GM10248 (cell line): Measurements from ENCODE around the gene IQUB.
"Not testable (repeated sequence)": the region's sequence is repeated elsewhere in the genome, so short reads cannot be mapped to it uniquely, and the experiment has no call there.

Source experiments
- CTCF ChIA-PET: fragments of 300-600 bp; sonication (Branson Sonifier 250); formaldehyde crosslinking; extraction: SDS; loops from one replicate; lab custom pipeline; 2021; ENCODE audit warnings: antibody characterized with exemption; lab: Yijun Ruan, JAX
- POLR2A ChIA-PET: fragments of 350-650 bp; sonication (Branson Sonifier 250); formaldehyde crosslinking; extraction: SDS; loops from one replicate; lab custom pipeline; 2020; ENCODE audit warnings: antibody characterized with exemption; lab: Yijun Ruan, JAX
- DNase-seq: peaks from one replicate; pipeline ENCODE4 v3.0.0; 2012; ENCODE audit errors: extremely low spot score
- CTCF ChIP-seq: IDR thresholded peaks from 2 replicates; pipeline ENCODE4 v1.5.1; 2012; ENCODE audit warnings: mild to moderate bottlenecking, low read depth; ENCODE audit errors: extremely low read depth, missing control alignments, control extremely low read depth

The IQUB gene

GRCh38 chr7:123410273-123410904, 124.0 kb downstream of the IQUB start:
- ChIA-PET CTCF (interaction anchor here (1.0 to 1.2 kb wide), 2 partner anchors 8 to 9 kb away, joined by 3 read pairs; no protein-coding TSS in a partner anchor), POLR2A (no interaction called here)
- DNase-seq = no peak
- no peak for TF ChIP-seq CTCF

- DNase-seq, POLR2A ChIA-PET: not testable (repeated sequence)
- CTCF ChIA-PET = interaction anchor here (0.9 kb wide), 1 partner anchor 14 kb away, joined by 3 read pairs; no protein-coding TSS in a partner anchor
Measured at GRCh38 chr7:123407951-123408350, 126.4 kb downstream of the IQUB start.
